22Rv1 (cell line): Measurements from ENCODE around the gene SLC22A31.

Source experiments
- CTCF ChIP-seq: fragments of 450-650 bp; IDR thresholded peaks from 2 replicates; pipeline ENCODE4 v1.5.1; 2017; ENCODE audit warnings: mild to moderate bottlenecking
- ZFX ChIP-seq: fragments of 450-650 bp; IDR thresholded peaks from 2 replicates; pipeline ENCODE4 v1.6.1; 2017; ENCODE audit warnings: antibody characterized with exemption, borderline replicate concordance

GRCh38 chr16:89217388-89218191, 17.3 kb upstream of the SLC22A31 start, which contains the start of gene ZNF778:
- TF ChIP-seq CTCF (no peak), ZFX (no peak)
